HEK293 (cell line): ENCODE results near the gene CTBP2.

Experiments
- CTCF ChIA-PET: fragments of 350-600 bp; formaldehyde crosslinking; extraction: SDS; loops from one replicate; lab custom pipeline; 2021; ENCODE audit warnings: antibody characterized with exemption; lab: Yijun Ruan, JAX
- POLR2A ChIA-PET: fragments of 300-600 bp; formaldehyde crosslinking; extraction: SDS; loops from one replicate; lab custom pipeline; 2020; ENCODE audit warnings: antibody characterized with exemption, inconsistent platforms; lab: Yijun Ruan, JAX
- H3K27ac ChIP-seq: fragments of 200-500 bp; sonication (Bioruptor generic); 2 replicates; pipeline ENCODE4 v1.5.1; 2014; ENCODE audit warnings: low read depth, low read length, control low read depth, inconsistent platforms; ENCODE audit errors: extremely low read depth
- H3K36me3 ChIP-seq, 2 experiments: fragments of 200-500 bp in 1 of 2; sonication (Bioruptor generic) in 1 of 2; 1 replicate in 1 of 2; 2 replicates in 1 of 2; pipeline ENCODE4 v1.5.1; 2014 to 2017; ENCODE audit warnings: inconsistent platforms in 2 of 2, low read length in 2 of 2; ENCODE audit not compliant: control insufficient read depth in 2 of 2, insufficient read depth in 1 of 2
- H3K4me1 ChIP-seq: fragments of 200-500 bp; sonication (Bioruptor generic); 2 replicates; pipeline ENCODE4 v1.5.1; 2014; ENCODE audit warnings: mild to moderate bottlenecking, low read length, inconsistent platforms; ENCODE audit not compliant: control insufficient read depth, insufficient read depth
- H3K4me3 ChIP-seq: 2 replicates; pipeline ENCODE4 v1.5.1; 2011; ENCODE audit warnings: low read depth, mild to moderate bottlenecking, control low read depth, low read length, moderate library complexity
- H3K9me3 ChIP-seq: fragments of 200-500 bp; sonication (Bioruptor generic); 2 replicates; pipeline ENCODE4 v1.5.1; 2014; ENCODE audit warnings: low read depth, low read length, inconsistent platforms; ENCODE audit not compliant: control insufficient read depth, insufficient read depth
- AEBP2 ChIP-seq: fragments of 450-650 bp; formaldehyde crosslinking; IDR thresholded peaks from 2 replicates; pipeline ENCODE4 v1.5.1; 2016; ENCODE audit warnings: missing biosample characterization, missing genetic modification characterization, borderline replicate concordance
- GLIS2 ChIP-seq: fragments of 450-650 bp; formaldehyde crosslinking; IDR thresholded peaks from 2 replicates; pipeline ENCODE4 v1.5.1; 2016; ENCODE audit warnings: missing biosample characterization, missing genetic modification characterization
- KLF8 ChIP-seq: fragments of 450-650 bp; formaldehyde crosslinking; IDR thresholded peaks from 2 replicates; pipeline ENCODE4 v1.5.1; 2016; ENCODE audit warnings: missing biosample characterization, missing genetic modification characterization
- PRDM2 ChIP-seq: fragments of 450-650 bp; formaldehyde crosslinking; IDR thresholded peaks from 2 replicates; pipeline ENCODE4 v1.5.1; 2016; ENCODE audit warnings: missing biosample characterization, missing genetic modification characterization, borderline replicate concordance
- SETDB1 ChIP-seq: IDR thresholded peaks from one replicate; pipeline ENCODE4 v1.6.1; 2017; ENCODE audit warnings: mild to moderate bottlenecking, low read length, moderate library complexity, mixed read lengths; ENCODE audit not compliant: insufficient read length
- ZNF146 ChIP-seq: fragments of 450-650 bp; formaldehyde crosslinking; IDR thresholded peaks from 2 replicates; pipeline ENCODE4 v1.5.1; 2016; ENCODE audit warnings: missing biosample characterization, missing genetic modification characterization
- ZNF221 ChIP-seq: fragments of 450-650 bp; formaldehyde crosslinking; IDR thresholded peaks from 2 replicates; pipeline ENCODE4 v1.5.1; 2017; ENCODE audit warnings: missing biosample characterization, missing genetic modification characterization, borderline replicate concordance
- ZNF24 ChIP-seq: fragments of 450-650 bp; formaldehyde crosslinking; IDR thresholded peaks from 2 replicates; pipeline ENCODE4 v1.5.1; 2016; ENCODE audit warnings: missing biosample characterization, missing genetic modification characterization
- ZNF280C ChIP-seq: fragments of 450-650 bp; formaldehyde crosslinking; IDR thresholded peaks from 2 replicates; pipeline ENCODE4 v1.5.1; 2016; ENCODE audit warnings: missing biosample characterization, missing genetic modification characterization
- ZNF292 ChIP-seq: fragments of 450-650 bp; formaldehyde crosslinking; IDR thresholded peaks from 2 replicates; pipeline ENCODE4 v1.5.1; 2016; ENCODE audit warnings: low read depth, missing biosample characterization, missing genetic modification characterization, borderline replicate concordance
- ZNF335 ChIP-seq: fragments of 450-650 bp; formaldehyde crosslinking; conservative IDR thresholded peaks from 2 replicates; pipeline ENCODE4 v1.5.1; 2016; ENCODE audit warnings: missing biosample characterization, missing genetic modification characterization
- ZNF426 ChIP-seq: fragments of 450-650 bp; formaldehyde crosslinking; IDR thresholded peaks from 2 replicates; pipeline ENCODE4 v1.5.1; 2017; ENCODE audit warnings: missing biosample characterization, missing genetic modification characterization, mild to moderate bottlenecking, inconsistent platforms, moderate library complexity
- ZNF449 ChIP-seq: fragments of 450-650 bp; formaldehyde crosslinking; IDR thresholded peaks from 2 replicates; pipeline ENCODE4 v1.5.1; 2017; ENCODE audit warnings: missing biosample characterization, mild to moderate bottlenecking, missing genetic modification characterization, moderate library complexity
- ZNF521 ChIP-seq: fragments of 450-650 bp; formaldehyde crosslinking; IDR thresholded peaks from 2 replicates; pipeline ENCODE4 v1.5.1; 2017; ENCODE audit warnings: missing biosample characterization, mild to moderate bottlenecking, missing genetic modification characterization
- ZNF560 ChIP-seq: fragments of 450-650 bp; formaldehyde crosslinking; IDR thresholded peaks from 2 replicates; pipeline ENCODE4 v1.5.1; 2017; ENCODE audit warnings: missing biosample characterization, missing genetic modification characterization, borderline replicate concordance
- ZNF704 ChIP-seq: fragments of 450-650 bp; formaldehyde crosslinking; IDR thresholded peaks from 2 replicates; pipeline ENCODE4 v1.5.1; 2016; ENCODE audit warnings: missing biosample characterization, missing genetic modification characterization
- ZNF830 ChIP-seq: fragments of 450-650 bp; IDR thresholded peaks from 2 replicates; pipeline ENCODE4 v1.5.0; 2018; ENCODE audit warnings: missing biosample characterization, missing genetic modification characterization, low read depth, mild to moderate bottlenecking, moderate library complexity
- ZNF843 ChIP-seq: fragments of 450-650 bp; formaldehyde crosslinking; IDR thresholded peaks from 2 replicates; pipeline ENCODE4 v1.5.1; 2016; ENCODE audit warnings: missing biosample characterization, missing genetic modification characterization
- ZSCAN4 ChIP-seq: fragments of 450-650 bp; formaldehyde crosslinking; IDR thresholded peaks from 2 replicates; pipeline ENCODE4 v1.5.1; 2017; ENCODE audit warnings: missing biosample characterization, missing genetic modification characterization

Gene CTBP2

GRCh38 chr10:124990671-124991625, 169.4 kb downstream of the CTBP2 start:
- ChIA-PET CTCF (interaction anchor here (0.6 to 2.6 kb wide), 5 partner anchors 9 to 69 kb away, joined by 3 to 18 read pairs (median 4); no protein-coding TSS in a partner anchor), POLR2A (interaction anchor here (0.6 kb wide), 1 partner anchor 188 kb away, joined by 3 read pairs; no protein-coding TSS in a partner anchor)
- H3K4me3 ChIP-seq, result no peak overlapping the region
- no peak for TF ChIP-seq KLF8 (tag by site-specific recombination)
- TF ChIP-seq ZNF843, result no peak
- no peak for TF ChIP-seq ZSCAN4 (tag by site-specific recombination)
- TF ChIP-seq ZNF24 (tag by site-specific recombination), result no peak
- no peak for TF ChIP-seq SETDB1
- no peak for TF ChIP-seq ZNF292 (tag by site-specific recombination)
- no peak for TF ChIP-seq ZNF221 (tag by site-specific recombination)
- TF ChIP-seq PRDM2 (tag by site-specific recombination), result no peak
- no peak for TF ChIP-seq ZNF335
- no peak for TF ChIP-seq AEBP2 (tag by site-specific recombination)
- no peak for TF ChIP-seq GLIS2
- no peak for TF ChIP-seq ZNF704 (tag by site-specific recombination)
- no peak for TF ChIP-seq ZNF560 (tag by site-specific recombination)
- TF ChIP-seq ZNF521 (tag by site-specific recombination), result no peak
- TF ChIP-seq ZNF146 (tag by site-specific recombination), result no peak
- TF ChIP-seq ZNF280C (tag by site-specific recombination), result no peak
- TF ChIP-seq ZNF426 (tag by site-specific recombination), result no peak
- no peak for TF ChIP-seq ZNF449
- no peak for TF ChIP-seq ZNF830 (tag by site-specific recombination)
- peaks cover 29 to 84% of the 10 kb centered on the region in 2 experiments for H3K36me3 ChIP-seq
- H3K4me1 ChIP-seq, result no peaks in the 10 kb centered on the region
- H3K27ac ChIP-seq, result no peak overlapping the region
- H3K9me3 ChIP-seq, result no peaks in the 10 kb centered on the region
